ENCODE results near the gene ARID1B. TPM values are rescaled to one million over a fixed set of nuclear protein-coding genes. Genes with fewer than 3 reads are reported as not detected.
A peak's percentile ranks its signal among the peaks of the same experiment; 100 is the strongest.

ARID1B gene
- total RNA-seq, 1 donor from 2014 or later: 62.1 TPM

GRCh38 chr6:157045831-157046454 is 268.8 kb downstream of the ARID1B start:
- no peak overlapping the region for H3K27ac Mint-ChIP-seq
- H3K9me3 Mint-ChIP-seq: no peaks in the 10 kb centered on the region
- no peak overlapping the region for H3K4me3 Mint-ChIP-seq
- peaks cover 5% of the 10 kb centered on the region for H3K36me3 Mint-ChIP-seq
- Histone ChIP-seq H3K4me3 (no peak overlapping the region), H3K36me3 (no peaks in the 10 kb centered on the region), H3F3A (ENCODE audit: low read depth) (peaks cover 7% of the 10 kb centered on the region), H3K4me1 (peaks cover 5% of the 10 kb centered on the region), H3K4me2 (no peak overlapping the region), H3K9ac (no peak overlapping the region), H4K20me1 (ENCODE audit: low read depth) (peaks cover 20% of the 10 kb centered on the region), H3K27me3 (no peaks in the 10 kb centered on the region), H2AFZ (replicated peaks) (no peak overlapping the region), H3K27ac (no peak overlapping the region), H3K9me3 (ENCODE audit: low read depth) (no peaks in the 10 kb centered on the region), H3K79me2 (ENCODE audit: low read depth) (peaks cover 85% of the 10 kb centered on the region)
- peaks cover 2% of the 10 kb centered on the region for H3K27me3 Mint-ChIP-seq (ENCODE audit: insufficient read depth, low read depth)
- peak; percentile 49 for DNase-seq (ENCODE audit: low spot score)
- TF ChIP-seq EZH2phosphoT487 (IDR thresholded peaks at IDR 0.05) (no peak), EZH2 (IDR thresholded peaks at IDR 0.05) (no peak), CTCF (IDR thresholded peaks at IDR 0.05) (peak; percentile 68)
- peaks cover 16% of the 10 kb centered on the region for H3K4me1 Mint-ChIP-seq

- no peaks in the 10 kb centered on the region for H3K9me3 Mint-ChIP-seq
- Histone ChIP-seq H3K36me3 (no peaks in the 10 kb centered on the region), H3K27me3 (no peaks in the 10 kb centered on the region), H3K9ac (no peak overlapping the region), H3K4me1 (peaks cover 5% of the 10 kb centered on the region), H3K27ac (no peak overlapping the region), H3F3A (ENCODE audit: low read depth) (peaks cover 7% of the 10 kb centered on the region), H2AFZ (replicated peaks) (no peak overlapping the region), H3K4me2 (no peak overlapping the region), H3K4me3 (no peak overlapping the region), H3K79me2 (ENCODE audit: low read depth) (peaks cover 92% of the 10 kb centered on the region), H3K9me3 (ENCODE audit: low read depth) (no peaks in the 10 kb centered on the region), H4K20me1 (ENCODE audit: low read depth) (peaks cover 20% of the 10 kb centered on the region)
- H3K36me3 Mint-ChIP-seq: peaks cover 5% of the 10 kb centered on the region
- peaks cover 19% of the 10 kb centered on the region for H3K4me1 Mint-ChIP-seq
- peaks cover 2% of the 10 kb centered on the region for H3K27me3 Mint-ChIP-seq (ENCODE audit: insufficient read depth, low read depth)
- H3K27ac Mint-ChIP-seq: no peak overlapping the region
- H3K4me3 Mint-ChIP-seq: no peak overlapping the region
- no peak for TF ChIP-seq EZH2 (IDR thresholded peaks at IDR 0.05)
- no peak for TF ChIP-seq CTCF (IDR thresholded peaks at IDR 0.05)
- TF ChIP-seq EZH2phosphoT487 (IDR thresholded peaks at IDR 0.05): no peak
- no peak for DNase-seq (ENCODE audit: low spot score)
Measured at GRCh38 chr6:157046776-157047175, 269.6 kb downstream of the ARID1B start.

GRCh38 chr6:157047328-157047727 is 270.1 kb downstream of the ARID1B start:
- Histone ChIP-seq H3K79me2 (ENCODE audit: low read depth) (peaks cover 92% of the 10 kb centered on the region), H3K4me3 (no peak overlapping the region), H3K9ac (no peak overlapping the region), H3K4me2 (no peak overlapping the region), H4K20me1 (ENCODE audit: low read depth) (peaks cover 20% of the 10 kb centered on the region), H3K27ac (no peak overlapping the region), H2AFZ (replicated peaks) (no peak overlapping the region), H3K36me3 (no peaks in the 10 kb centered on the region), H3F3A (ENCODE audit: low read depth) (peaks cover 7% of the 10 kb centered on the region), H3K9me3 (ENCODE audit: low read depth) (no peaks in the 10 kb centered on the region), H3K4me1 (peaks cover 5% of the 10 kb centered on the region), H3K27me3 (no peaks in the 10 kb centered on the region)
- Mint-ChIP-seq H3K9me3 (no peaks in the 10 kb centered on the region), H3K4me1 (peaks cover 19% of the 10 kb centered on the region), H3K27ac (no peak overlapping the region), H3K4me3 (no peak overlapping the region), H3K36me3 (peaks cover 2% of the 10 kb centered on the region), H3K27me3 (ENCODE audit: insufficient read depth, low read depth) (peaks cover 2% of the 10 kb centered on the region)
- no peak for TF ChIP-seq EZH2phosphoT487 (IDR thresholded peaks at IDR 0.05)
- no peak for TF ChIP-seq CTCF (IDR thresholded peaks at IDR 0.05)
- TF ChIP-seq EZH2 (IDR thresholded peaks at IDR 0.05): no peak
- DNase-seq (ENCODE audit: low spot score): no peak

Measured in neural progenitor cell (in vitro differentiated cells).